Pancreas (tissue), 10 donors: ENCODE results near the gene NAA25. TPM values are rescaled to one million over a fixed set of nuclear protein-coding genes. Genes with fewer than 3 reads are reported as not detected.

Experiments used
- ATAC-seq, 4 donors: fragments of 200-7000 bp; cut with Tn5 transposase; one replicate each; pipeline versions ENCODE4 v1.8.0 to v1.9.1; 2020; ENCODE audit warnings: mild to moderate bottlenecking in 4 of 4, moderate library complexity in 4 of 4
- DNase-seq, 6 donors: peaks; one replicate each; pipeline ENCODE4 v3.0.0-alpha.2; 2020
- FAIRE-seq: peaks from 2 replicates; lab custom pipeline; 2012; peaks lifted over from hg19 to GRCh38; lab: Jason Lieb, UNC
- H3K27ac ChIP-seq, 4 donors: fragments of 200-600 bp; sonication (generic); 1 replicate in 3 of 4; 2 replicates in 1 of 4; pipeline versions ENCODE4 v1.5.0 to v1.8.0; 2020
- H3K27me3 ChIP-seq, 4 donors: fragments of 200-600 bp; one replicate each; pipeline ENCODE4 v1.8.0; 2021
- H3K36me3 ChIP-seq, 3 donors: fragments of 200-600 bp; sonication (generic) in 1 of 3; one replicate each; pipeline versions ENCODE4 v1.5.0 to v1.8.0; 2020 to 2021
- H3K4me1 ChIP-seq, 3 donors: fragments of 200-600 bp; one replicate each; pipeline ENCODE4 v1.8.0; 2021
- H3K4me3 ChIP-seq, 4 donors: fragments of 200-600 bp; sonication (generic) in 2 of 4; one replicate each; pipeline versions ENCODE4 v1.5.0 to v1.8.0; 2020 to 2021
- H3K9me3 ChIP-seq, 4 donors: fragments of 200-600 bp; one replicate each; pipeline ENCODE4 v1.8.0; 2021
- CTCF ChIP-seq, 4 donors: fragments of 200-600 bp; sonication (generic) in 3 of 4; IDR thresholded peaks; one replicate each; pipeline versions ENCODE4 v1.5.0 to v1.8.0; 2021; ENCODE audit warnings: antibody characterized with exemption in 4 of 4
- WGBS, 2 donors: extraction: QIAGEN DNeasy Blood & Tissue Kit; methylation state at CpG; one replicate each; pipeline ENCODE4 v1.1.7; 2013; 5-methylcytosine and 5-hydroxymethylcytosine counted together
- intact Hi-C, 3 donors: fragments of 100-400 bp; cut with DNase I; formaldehyde crosslinking; loops; one replicate each; pipeline versions ENCODE4 v1.11.1 to v1.14.2; 2022
- microRNA-seq, 2 donors: library from miRNA; unstranded; fragments of <30 nt; microRNA quantifications; one replicate each; pipeline versions ENCODE4 to v1.1.0, GENCODE V29; 2019 to 2020
- polyA plus RNA-seq, 2 donors: library from polyadenylated mRNA; stranded (reverse); fragments of 200-250 nt; gene quantifications; one replicate each; pipeline ENCODE4 v1.2.3, GENCODE V29; 2013
- total RNA-seq, 6 donors: library from RNA; stranded (reverse); fragmentation: NEBNext Ultra II Directional in 4 of 6; extraction: Animal tissue kit (Norgen Biotek cat#: 25700) in 4 of 6; gene quantifications; one replicate each; pipeline versions ENCODE4 v1.2.1 to v1.2.4, GENCODE V29; 2021 to 2023
- donor health status: healthy with polysubstance abuse.
- donor health status: DM: no; HTN: no; CAD: no; lungs with moderate emphysema.
- donor health status: DM: no; HTN: no; CAD: no.
- donor health status: control.
- donor health status: control.
- donor health status: Bipolar disorder and iron deficiency.
- donor health status: DM: yes; HTN: yes; CAD: no.
- donor health status: DM: no; HTN: no; CAD: no.
- donor health status: DM: no; HTN: no; CAD: no.
- donor health status: DM: yes; HTN: yes; CAD: no.

Gene NAA25
- total and polyA plus RNA-seq, 8 donors: 5.0 to 14.1 (median 12.0) TPM

- FAIRE-seq: no peak
- WGBS, 2 donors: 45 to 64% methylated on average over 5 of the region's 5 CpGs
- intact Hi-C loops: no loop called here
Observed at GRCh38 chr12:111980598-111980997, 128.0 kb downstream of the NAA25 start.

DNA sequence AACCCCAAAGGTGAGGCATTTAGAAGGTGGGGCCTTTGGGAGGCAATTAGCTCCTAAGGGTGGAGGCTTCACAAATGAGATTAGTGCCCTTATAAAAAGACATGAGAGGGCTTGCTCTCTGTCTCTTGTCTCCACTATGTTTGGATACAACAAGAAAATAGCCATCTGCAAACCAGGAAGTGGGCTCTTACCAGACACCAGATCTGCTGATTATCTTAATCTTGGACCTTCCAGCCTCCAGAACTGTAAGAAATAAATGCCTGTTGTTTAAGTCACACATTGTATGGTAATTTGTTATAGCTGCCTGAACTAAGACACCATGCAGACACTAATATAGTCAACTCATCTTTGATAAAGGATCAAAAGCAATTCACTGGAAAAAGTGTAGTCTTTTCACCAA, 130.0 kb downstream of the NAA25 start:
- H3K9me3 ChIP-seq: no peaks in the 10 kb centered on the region
- no peaks in the 10 kb centered on the region for H3K4me1 ChIP-seq
- no peak overlapping the region for H3K4me3 ChIP-seq
- intact Hi-C loops: no loop called here
- FAIRE-seq: no peak
- no peak for TF ChIP-seq CTCF (IDR thresholded peaks at IDR 0.05)
- H3K27ac ChIP-seq: no peak overlapping the region
- no peak for ATAC-seq
- DNase-seq: no peak
- no peaks in the 10 kb centered on the region for H3K36me3 ChIP-seq
- H3K27me3 ChIP-seq: no peaks in the 10 kb centered on the region

More at GRCh38 chr12:111980598-111980997, 128.0 kb downstream of the NAA25 start:
- Histone ChIP-seq H3K27me3 (no peaks in the 10 kb centered on the region), H3K27ac (no peak overlapping the region), H3K4me1 (no peaks in the 10 kb centered on the region), H3K9me3 (no peaks in the 10 kb centered on the region), H3K36me3 (no peaks in the 10 kb centered on the region), H3K4me3 (no peak overlapping the region)
- DNase-seq (no peak), ATAC-seq (no peak)
- no peak for TF ChIP-seq CTCF (IDR thresholded peaks at IDR 0.05)

DNA sequence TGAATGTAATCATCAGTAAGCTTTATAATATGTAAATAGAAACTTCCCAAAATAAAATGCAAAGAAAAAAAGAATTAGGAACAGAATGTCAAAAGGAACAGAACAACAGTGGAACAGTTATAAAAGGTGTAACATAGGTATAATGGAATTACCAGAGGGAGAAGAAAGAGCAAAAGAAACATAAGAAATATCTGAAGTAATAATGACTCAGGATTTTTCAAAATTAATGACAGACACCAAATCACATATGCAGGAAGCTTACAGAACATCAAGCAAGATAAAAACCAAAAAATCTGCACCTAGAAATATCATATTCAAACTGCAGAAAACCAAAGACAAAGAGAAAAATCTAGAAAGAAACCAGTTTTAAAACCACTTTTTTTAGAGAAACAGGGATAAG, 131.7 kb downstream of the NAA25 start:
- H3K9me3 ChIP-seq: no peaks in the 10 kb centered on the region
- DNase-seq (no peak), FAIRE-seq (no peak), ATAC-seq (no peak)
- intact Hi-C loops: no loop called here
- H3K4me1 ChIP-seq: no peaks in the 10 kb centered on the region
- no peak for TF ChIP-seq CTCF (IDR thresholded peaks at IDR 0.05)
- H3K27ac ChIP-seq: no peak overlapping the region
- no peak overlapping the region for H3K4me3 ChIP-seq
- no peaks in the 10 kb centered on the region for H3K27me3 ChIP-seq
- H3K36me3 ChIP-seq: no peaks in the 10 kb centered on the region

Small RNA genes lying within 50 kb of the gene (microRNA-seq; reads per million reads assigned to microRNA genes)
- gene MIR3657: 0 reads per million in 2 donors

Other genes starting within 250 kb of the NAA25 start
- gene TMEM116, start 95.6 kb downstream of the NAA25 start, total RNA-seq: 1 to 10 TPM; 3.3 to 7.3 (median 4.2) TPM
- gene TMEM116, start 95.6 kb downstream of the NAA25 start, polyA plus RNA-seq: 1 to 10 TPM; 2.5 to 5.3 TPM
- gene ERP29, start 95.4 kb downstream of the NAA25 start, total RNA-seq: 10 to 100 TPM; 48.5 to 81.9 (median 66.2) TPM
- gene ERP29, start 95.4 kb downstream of the NAA25 start, polyA plus RNA-seq: 100 to 1,000 TPM in 1 of 2 donors, 10 to 100 TPM in 1; 54.5 to 101 TPM
- gene TRAFD1, start 16.8 kb upstream of the NAA25 start, total RNA-seq: 10 to 100 TPM in 2 of 6 donors, 1 to 10 TPM in 4; 5.9 to 18.2 (median 8.5) TPM
- 10 to 100 TPM in 1 of 2 donors, 1 to 10 TPM in 1; 6.4 to 10.2 TPM for gene TRAFD1, start 16.8 kb upstream of the NAA25 start, polyA plus RNA-seq